22Rv1 (cell line): ENCODE data around the gene AFP.

Experiments used
- ZFX ChIP-seq: fragments of 450-650 bp; IDR thresholded peaks from 2 replicates; pipeline ENCODE4 v1.6.1; 2017; ENCODE audit warnings: antibody characterized with exemption, borderline replicate concordance
- TF ChIP-seq, protein P1 (sequence below): fragments of 450-650 bp; IDR thresholded peaks from 2 replicates; pipeline ENCODE4 v1.5.1; 2017; ENCODE audit warnings: mild to moderate bottlenecking

GRCh38 chr4:73485085-73485484, 49.1 kb downstream of the AFP start:
- TF ChIP-seq, protein P1, sequence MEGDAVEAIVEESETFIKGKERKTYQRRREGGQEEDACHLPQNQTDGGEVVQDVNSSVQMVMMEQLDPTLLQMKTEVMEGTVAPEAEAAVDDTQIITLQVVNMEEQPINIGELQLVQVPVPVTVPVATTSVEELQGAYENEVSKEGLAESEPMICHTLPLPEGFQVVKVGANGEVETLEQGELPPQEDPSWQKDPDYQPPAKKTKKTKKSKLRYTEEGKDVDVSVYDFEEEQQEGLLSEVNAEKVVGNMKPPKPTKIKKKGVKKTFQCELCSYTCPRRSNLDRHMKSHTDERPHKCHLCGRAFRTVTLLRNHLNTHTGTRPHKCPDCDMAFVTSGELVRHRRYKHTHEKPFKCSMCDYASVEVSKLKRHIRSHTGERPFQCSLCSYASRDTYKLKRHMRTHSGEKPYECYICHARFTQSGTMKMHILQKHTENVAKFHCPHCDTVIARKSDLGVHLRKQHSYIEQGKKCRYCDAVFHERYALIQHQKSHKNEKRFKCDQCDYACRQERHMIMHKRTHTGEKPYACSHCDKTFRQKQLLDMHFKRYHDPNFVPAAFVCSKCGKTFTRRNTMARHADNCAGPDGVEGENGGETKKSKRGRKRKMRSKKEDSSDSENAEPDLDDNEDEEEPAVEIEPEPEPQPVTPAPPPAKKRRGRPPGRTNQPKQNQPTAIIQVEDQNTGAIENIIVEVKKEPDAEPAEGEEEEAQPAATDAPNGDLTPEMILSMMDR, result no peak
- no peak for TF ChIP-seq ZFX
